GM19240 (cell line): ENCODE results near the gene ZMYND15.
"Not testable (repeated sequence)": the region's sequence is repeated elsewhere in the genome, so short reads cannot be mapped to it uniquely, and the experiment has no call there.

Experiments
- DNase-seq: peaks from one replicate; pipeline ENCODE4 v3.0.0; 2011; ENCODE audit warnings: low spot score; ENCODE audit not compliant: insufficient read length

Gene ZMYND15

DNA sequence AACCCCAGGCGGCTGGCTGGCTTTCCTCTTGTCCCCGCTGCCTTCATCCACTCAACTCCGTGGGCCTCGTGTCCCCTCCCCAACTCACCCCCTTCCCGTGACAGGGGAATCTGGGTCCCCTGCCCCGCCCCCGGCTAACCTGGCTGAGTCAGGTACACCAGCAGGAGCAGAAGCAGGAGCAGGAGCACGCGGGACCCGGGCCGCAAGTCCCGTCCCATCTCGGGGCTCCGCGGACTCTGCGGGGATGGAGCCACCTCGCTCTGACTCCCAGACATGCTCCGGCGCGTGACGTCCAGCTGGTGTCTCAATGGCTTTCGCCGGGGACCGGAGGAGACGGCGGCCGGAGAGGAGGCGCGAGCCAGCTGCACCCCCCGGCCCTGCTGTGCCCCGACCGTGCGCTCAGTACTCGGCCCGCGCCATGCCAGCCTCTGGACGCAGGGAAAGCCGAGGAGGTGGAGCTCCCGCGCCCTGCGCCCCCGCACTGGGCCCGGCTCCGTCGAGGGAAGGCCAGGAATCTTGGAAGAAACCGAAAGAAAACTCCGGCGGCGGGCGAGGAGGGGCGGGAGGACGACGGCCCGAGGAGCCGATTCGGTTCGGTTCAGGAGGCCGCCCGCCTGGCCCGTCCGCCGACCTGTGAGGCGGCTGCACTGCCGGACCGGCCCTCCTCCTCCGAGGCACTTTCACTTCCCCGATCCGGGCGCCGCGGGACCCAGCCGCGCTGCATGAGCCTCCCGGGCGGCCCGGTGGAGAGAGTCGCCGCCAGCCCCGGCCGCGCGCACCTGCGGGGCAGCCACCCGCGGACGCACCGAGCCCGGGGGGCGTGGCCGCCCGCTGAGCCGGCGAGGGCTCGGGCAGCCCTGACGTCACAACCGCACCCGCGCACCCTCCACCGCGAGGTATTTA lies at the start of gene ZMYND15, which contains the start of gene CXCL16:
TSS of gene ZMYND15 (plus strand) at position 712 of the 903 bp plus-strand sequence. CDS start 716 bp downstream, outside the sequence.
TSS of gene CXCL16 (minus strand) at position 807 of the 903 bp plus-strand sequence. CDS start at position 218, 589 bp downstream.
- DNase-seq = peak; percentile 55

GRCh38 chr17:4689872-4690271 lies 49.8 kb upstream of the ZMYND15 start:
- DNase-seq = not testable (repeated sequence)

DNA sequence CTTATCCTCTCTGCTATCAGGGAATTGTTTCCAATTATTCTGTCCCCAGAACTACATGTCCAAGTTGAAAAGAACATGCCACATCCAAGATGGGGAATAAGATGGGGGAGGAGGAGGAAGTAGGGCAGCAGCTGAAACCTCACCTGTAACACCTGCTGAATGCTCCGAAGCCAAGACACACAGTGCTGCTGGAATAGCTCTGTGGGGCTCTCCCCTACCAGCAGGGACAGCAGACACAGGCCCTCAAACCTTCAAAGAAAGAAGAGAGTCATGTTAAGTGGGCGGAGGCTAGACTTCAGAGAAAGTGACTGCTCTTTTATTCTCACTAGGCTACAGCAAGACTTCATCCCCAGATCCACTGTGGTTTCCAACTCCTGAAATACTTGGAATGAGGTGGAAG lies 48.9 kb upstream of the ZMYND15 start:
- no peak for DNase-seq

GRCh38 chr17:4691686-4692085 lies 47.9 kb upstream of the ZMYND15 start:
- no peak for DNase-seq

GRCh38 chr17:4693416-4693815 lies 46.2 kb upstream of the ZMYND15 start:
- no peak for DNase-seq

DNA sequence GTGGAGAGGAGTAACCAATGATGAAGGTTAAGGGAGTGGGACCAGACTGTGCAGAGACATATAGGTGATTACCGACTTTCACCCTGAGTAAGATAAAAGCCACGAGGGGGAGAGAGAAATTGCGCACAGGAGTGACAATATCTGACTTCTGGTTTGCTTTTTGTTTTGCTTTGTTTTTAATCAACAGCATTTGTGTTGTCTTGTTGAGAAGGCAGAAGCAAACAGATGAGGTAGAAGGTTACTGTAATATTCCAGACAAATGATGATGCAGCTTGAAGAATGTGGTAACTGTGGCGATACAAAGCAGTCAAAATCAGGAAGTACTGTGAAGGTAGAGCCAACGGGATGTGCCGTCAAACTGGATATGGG lies 43.2 kb upstream of the ZMYND15 start:
- DNase-seq = no peak

DNA sequence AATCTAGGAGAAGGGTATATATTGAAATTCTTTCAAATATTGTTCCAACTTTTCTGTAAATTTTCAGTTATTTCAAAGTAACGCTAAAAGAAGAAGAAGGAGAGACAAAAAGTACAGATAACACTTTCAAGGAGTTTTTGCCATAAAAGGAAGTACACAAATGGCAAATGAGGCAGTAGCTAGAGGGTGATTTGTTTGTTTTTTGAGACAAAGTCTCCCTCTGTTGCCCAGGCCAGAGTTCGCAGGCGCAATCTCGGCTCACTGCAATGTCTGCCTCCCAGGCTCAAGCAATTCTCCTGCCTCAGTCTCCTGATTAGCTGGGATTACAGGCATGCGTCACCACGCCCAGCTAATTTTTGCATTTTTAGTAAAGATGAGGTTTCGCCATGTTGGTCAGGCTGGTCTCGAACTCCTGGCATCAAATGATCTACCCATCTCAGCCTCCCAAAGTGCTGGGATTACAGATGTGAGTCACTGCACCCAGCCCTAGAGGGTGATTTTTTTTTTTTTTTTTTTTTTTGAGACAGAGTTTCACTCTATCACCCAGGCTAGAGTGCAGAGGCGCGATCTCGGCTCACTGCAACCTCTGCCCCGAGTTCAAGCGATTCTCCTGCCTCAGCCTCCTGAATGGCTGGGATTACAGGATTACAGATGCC lies 40.1 kb upstream of the ZMYND15 start:
- DNase-seq = not testable (repeated sequence)

DNA sequence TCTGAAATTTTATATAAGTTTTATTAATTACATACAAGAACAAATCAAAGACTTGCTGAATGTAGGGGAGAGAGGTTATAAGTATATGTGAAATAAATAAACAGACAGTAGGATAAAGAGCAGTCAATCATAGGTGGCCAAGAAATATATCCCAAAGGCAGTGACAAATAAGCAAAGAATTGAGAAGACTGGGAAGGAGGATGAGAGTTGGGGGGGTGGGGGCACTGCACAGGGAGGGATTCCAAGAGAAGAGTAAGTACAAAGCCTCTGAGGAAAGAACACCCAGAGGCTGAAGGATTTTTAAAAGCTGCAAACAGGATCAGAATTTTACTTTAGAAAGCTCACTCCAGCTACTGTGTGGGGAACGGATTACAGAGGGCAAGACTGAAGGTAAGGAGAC lies 38.5 kb upstream of the ZMYND15 start:
- DNase-seq = no peak

DNA sequence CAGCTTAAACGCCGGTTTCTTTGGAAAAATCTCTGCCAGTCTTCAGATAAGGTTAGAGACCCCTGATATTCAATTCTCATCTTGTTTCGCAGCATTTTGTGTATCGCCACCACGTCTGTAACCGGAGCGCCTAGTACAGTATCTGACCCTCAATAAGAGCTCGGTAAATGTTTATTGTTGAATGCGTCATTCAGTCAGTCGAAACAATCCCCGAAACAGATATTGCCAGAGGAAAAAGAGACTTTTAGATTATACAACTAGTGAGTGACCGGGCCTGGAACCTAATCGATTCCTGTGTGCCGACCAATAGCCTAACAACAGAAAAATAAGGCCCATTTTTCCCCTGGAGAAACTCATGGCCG lies 36.3 kb upstream of the ZMYND15 start:
- DNase-seq = no peak

GRCh38 chr17:4704574-4704907 lies 35.1 kb upstream of the ZMYND15 start:
- DNase-seq = not testable (repeated sequence)

DNA sequence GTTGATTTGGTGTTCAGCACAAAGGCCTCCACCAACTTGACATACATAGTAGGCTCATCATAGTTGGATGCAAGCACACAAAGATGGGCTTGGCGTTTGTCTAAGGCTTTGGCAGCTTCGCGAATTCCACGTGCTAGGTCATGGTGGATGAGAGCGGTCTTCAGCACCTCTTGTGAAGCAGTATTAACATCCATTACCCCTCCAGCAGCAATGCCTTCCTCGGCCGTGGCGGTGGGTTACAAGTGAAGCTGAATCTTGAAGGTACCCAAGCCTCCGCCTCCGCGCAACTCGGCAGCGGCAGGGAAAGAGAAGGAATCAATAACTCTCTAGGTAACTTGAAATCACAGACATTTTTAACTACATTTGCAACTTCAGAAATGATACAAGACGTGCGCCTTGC lies 34.6 kb upstream of the ZMYND15 start:
- no peak for DNase-seq

- no peak for DNase-seq
These were observed 33.5 kb upstream of the ZMYND15 start for GRCh38 chr17:4706121-4706520.

- DNase-seq = no peak
These were observed 31.2 kb upstream of the ZMYND15 start for GRCh38 chr17:4708436-4708835.

GRCh38 chr17:4709794-4710692 lies 29.6 kb upstream of the ZMYND15 start, which contains the start of gene ARRB2:
Gene ARRB2 (plus strand): TSS chr17:4710632. CDS start chr17:4710722, 90 bp downstream.
- DNase-seq = peak; percentile 96

DNA sequence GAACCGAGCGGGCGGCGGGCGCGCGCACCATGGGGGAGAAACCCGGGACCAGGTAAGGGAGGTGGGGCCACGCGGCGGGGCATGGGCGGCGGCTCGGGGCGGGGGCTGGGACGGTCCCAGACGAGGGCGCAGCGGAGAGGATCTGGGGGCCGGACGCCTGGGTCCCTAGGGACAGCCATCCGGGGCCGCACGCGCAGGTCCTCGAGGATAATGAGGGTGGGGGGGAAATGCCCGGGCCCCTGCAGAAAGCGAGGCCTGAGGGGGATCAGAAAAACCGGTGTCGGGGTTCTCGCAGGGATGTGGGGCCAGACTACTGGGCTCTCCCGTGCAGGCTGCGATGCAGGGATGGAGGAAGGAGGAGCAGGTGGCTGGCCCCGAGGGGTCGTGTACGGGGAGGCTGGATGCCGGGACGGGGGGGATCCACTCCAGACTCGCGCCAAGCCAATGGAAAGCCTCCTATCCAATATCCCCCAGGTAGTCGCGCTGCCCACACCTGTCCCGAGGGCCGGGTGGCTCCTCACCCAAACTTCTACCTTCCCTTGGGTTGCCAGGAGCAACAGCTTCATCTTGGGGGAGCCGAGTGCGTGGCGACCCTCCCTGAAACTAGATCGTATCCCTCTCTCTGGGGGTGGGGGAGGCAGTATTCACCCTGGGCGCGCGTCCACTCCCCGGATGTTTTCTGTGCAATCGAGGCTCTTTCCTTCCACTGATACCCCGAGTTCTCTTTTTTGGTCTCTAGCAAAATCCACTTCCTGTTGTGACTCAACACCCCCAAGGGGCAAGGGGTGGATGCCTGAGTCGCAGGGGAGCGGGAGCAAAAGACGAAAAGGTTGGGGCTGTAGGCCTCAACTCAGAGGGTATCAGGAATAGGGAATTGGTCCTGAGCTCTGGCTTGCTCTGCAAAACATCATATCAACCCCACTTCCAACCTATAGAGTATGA lies 28.7 kb upstream of the ZMYND15 start:
- DNase-seq = no peak

DNA sequence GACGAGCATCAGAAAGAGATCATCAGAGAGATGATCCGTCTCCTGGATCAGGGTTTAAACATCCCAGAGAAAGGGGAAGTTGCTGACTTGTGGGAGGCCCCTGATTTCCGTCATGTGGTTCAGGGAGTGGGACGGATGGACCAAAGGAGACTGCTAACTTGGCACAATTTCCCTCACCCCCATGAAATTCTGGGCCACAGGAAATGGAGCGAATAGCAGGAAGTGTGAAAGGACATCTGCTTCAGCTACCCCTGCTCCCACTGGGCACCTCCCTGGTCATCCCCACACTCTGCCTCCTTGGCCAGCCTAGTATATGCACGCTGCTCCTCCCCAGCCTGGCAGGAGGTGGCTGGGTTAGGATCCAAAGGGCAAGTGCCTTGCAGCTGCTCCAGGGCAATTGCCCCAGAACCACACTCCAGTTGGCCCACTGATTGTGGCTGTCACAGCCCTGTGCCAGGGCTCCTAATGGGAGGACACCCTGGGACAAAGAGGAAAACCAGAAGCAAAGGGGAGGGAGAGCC lies 27.9 kb upstream of the ZMYND15 start:
- DNase-seq = no peak

- DNase-seq = no peak
These were observed 27.1 kb upstream of the ZMYND15 start for GRCh38 chr17:4712526-4712925.

GRCh38 chr17:4714340-4715062 lies 25.1 kb upstream of the ZMYND15 start:
- not testable (repeated sequence) for DNase-seq

DNA sequence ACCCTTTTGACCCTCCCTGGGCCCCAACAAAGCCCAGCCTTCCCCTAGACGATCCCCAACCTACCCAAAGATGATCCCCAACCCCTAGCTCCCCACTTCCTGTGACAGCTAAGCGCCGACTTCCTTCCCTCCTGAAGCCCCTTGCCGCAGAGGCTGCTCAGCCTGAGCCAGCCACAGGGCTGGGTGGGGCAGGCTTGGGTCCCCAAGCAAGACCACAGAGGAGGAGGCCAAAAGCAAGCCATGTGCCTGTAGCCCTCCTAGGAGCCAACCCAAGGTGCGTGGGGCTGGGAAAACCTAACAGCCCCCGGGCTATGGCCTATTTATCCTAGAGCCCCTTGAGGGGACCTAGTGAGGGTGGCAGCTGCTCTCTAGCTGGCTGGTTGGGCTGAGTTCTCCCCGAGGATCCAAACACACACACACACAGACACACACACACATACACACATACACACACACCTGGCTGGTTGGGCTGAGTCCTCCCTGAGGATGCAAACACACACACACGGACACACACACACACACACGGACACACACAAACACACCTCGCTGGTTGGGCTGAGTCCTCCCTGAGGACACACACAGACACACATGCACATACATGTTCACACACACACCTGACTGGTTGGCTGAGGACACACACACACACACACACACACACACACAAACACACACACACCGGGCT lies 24.4 kb upstream of the ZMYND15 start:
- no peak for DNase-seq
